Endothelial cell (in vitro differentiated cells): ENCODE results near the gene FAM9B. TPM values are rescaled to one million over a fixed set of nuclear protein-coding genes. Genes with fewer than 3 reads are reported as not detected.

Experiments used
- DNase-seq: peaks from one replicate; pipeline ENCODE4 v3.0.0; 2021; ENCODE audit warnings: low spot score
- H3K27ac Mint-ChIP-seq: one replicate; pipeline ENCODE4 v1.8.0; 2021; ENCODE audit warnings: mixed read lengths, inconsistent platforms; ENCODE audit not compliant: unreplicated experiment
- H3K27me3 Mint-ChIP-seq: one replicate; pipeline ENCODE4 v1.8.0; 2021; ENCODE audit warnings: mild to moderate bottlenecking, moderate library complexity, mixed read lengths, inconsistent platforms; ENCODE audit not compliant: unreplicated experiment
- H3K36me3 Mint-ChIP-seq: one replicate; pipeline ENCODE4 v1.8.0; 2021; ENCODE audit warnings: mild to moderate bottlenecking, low read depth, mixed read lengths, inconsistent platforms; ENCODE audit not compliant: unreplicated experiment
- H3K4me1 Mint-ChIP-seq: one replicate; pipeline ENCODE4 v1.8.0; 2021; ENCODE audit warnings: mild to moderate bottlenecking, mixed read lengths, inconsistent platforms; ENCODE audit not compliant: unreplicated experiment
- H3K4me3 Mint-ChIP-seq: one replicate; pipeline ENCODE4 v1.8.0; 2021; ENCODE audit warnings: mild to moderate bottlenecking, mixed read lengths, inconsistent platforms; ENCODE audit not compliant: unreplicated experiment
- H3K9me3 Mint-ChIP-seq: one replicate; pipeline ENCODE4 v1.8.0; 2021; ENCODE audit warnings: mixed read lengths, inconsistent platforms; ENCODE audit not compliant: unreplicated experiment
- CTCF ChIP-seq: fragments of 200-600 bp; sonication (generic); IDR thresholded peaks from one replicate; pipeline ENCODE4 v1.5.0; 2021; ENCODE audit warnings: antibody characterized with exemption; ENCODE audit not compliant: unreplicated experiment
- total RNA-seq: library from RNA; stranded (reverse); fragmentation: NEBNext Ultra II Directional; extraction: Animal tissue kit (Norgen Biotek cat#: 25700); gene quantifications from one replicate; pipeline ENCODE4 v1.2.1, GENCODE V29; 2021; ENCODE audit not compliant: unreplicated experiment

FAM9B gene
- total RNA-seq, 1 donor from 2014 or later, result not detected

GRCh38 chrX:9050331-9050730 is 16.4 kb upstream of the FAM9B start:
- no peaks in the 10 kb centered on the region for H3K9me3 Mint-ChIP-seq
- H3K4me3 Mint-ChIP-seq, result no peak overlapping the region
- H3K4me1 Mint-ChIP-seq, result no peaks in the 10 kb centered on the region
- no peaks in the 10 kb centered on the region for H3K27me3 Mint-ChIP-seq
- no peaks in the 10 kb centered on the region for H3K36me3 Mint-ChIP-seq
- no peak for TF ChIP-seq CTCF
- H3K27ac Mint-ChIP-seq, result no peak overlapping the region
- DNase-seq, result no peak

GRCh38 chrX:9048801-9049200 is 14.9 kb upstream of the FAM9B start:
- Mint-ChIP-seq H3K4me3 (no peak overlapping the region), H3K27me3 (no peaks in the 10 kb centered on the region), H3K36me3 (no peaks in the 10 kb centered on the region), H3K4me1 (no peaks in the 10 kb centered on the region), H3K9me3 (no peaks in the 10 kb centered on the region), H3K27ac (no peak overlapping the region)
- no peak for TF ChIP-seq CTCF
- no peak for DNase-seq

GRCh38 chrX:9038244-9038643 is 4.3 kb upstream of the FAM9B start:
- no peak for DNase-seq
- Mint-ChIP-seq H3K27ac (no peak overlapping the region), H3K9me3 (no peaks in the 10 kb centered on the region)

GRCh38 chrX:9037296-9037695 is 3.4 kb upstream of the FAM9B start:
- no peak for DNase-seq
- Mint-ChIP-seq H3K9me3 (no peaks in the 10 kb centered on the region), H3K4me3 (no peak overlapping the region), H3K27ac (no peak overlapping the region), H3K27me3 (peaks cover 2% of the 10 kb centered on the region), H3K4me1 (no peaks in the 10 kb centered on the region), H3K36me3 (no peaks in the 10 kb centered on the region)
- no peak for TF ChIP-seq CTCF

More at GRCh38 chrX:9038244-9038643, 4.3 kb upstream of the FAM9B start:
- H3K4me3 Mint-ChIP-seq, result no peak overlapping the region
- no peak for TF ChIP-seq CTCF
- H3K36me3 Mint-ChIP-seq, result no peaks in the 10 kb centered on the region
- H3K27me3 Mint-ChIP-seq, result peaks cover 2% of the 10 kb centered on the region
- no peaks in the 10 kb centered on the region for H3K4me1 Mint-ChIP-seq

GRCh38 chrX:9033586-9033985 is 341 bp downstream of the FAM9B start:
- TF ChIP-seq CTCF, result no peak
- Mint-ChIP-seq H3K9me3 (no peaks in the 10 kb centered on the region), H3K27ac (no peak overlapping the region), H3K4me1 (no peaks in the 10 kb centered on the region), H3K27me3 (peaks cover 2% of the 10 kb centered on the region), H3K4me3 (no peak overlapping the region), H3K36me3 (no peaks in the 10 kb centered on the region)
- no peak for DNase-seq
